Astrocyte (in vitro differentiated cells and primary cell): ENCODE results near the gene PRKCH. TPM values are rescaled to one million over a fixed set of nuclear protein-coding genes. Genes with fewer than 3 reads are reported as not detected.

Source experiments
- DNase-seq: peaks from one replicate; pipeline ENCODE4 v3.0.0-alpha.2; 2010; ENCODE audit warnings: low read depth
- FAIRE-seq: peaks from 2 replicates; lab custom pipeline; 2011; peaks lifted over from hg19 to GRCh38; lab: Jason Lieb, UNC
- H2AFZ ChIP-seq: 2 replicates; pipeline ENCODE4 v1.6.0; 2012; ENCODE audit warnings: low read depth, low read length, inconsistent platforms
- H3K27ac ChIP-seq: 2 replicates; pipeline ENCODE4 v1.5.1; 2011; ENCODE audit warnings: low read depth, low read length, inconsistent platforms
- H3K27me3 ChIP-seq: 2 replicates; pipeline ENCODE4 v1.6.0; 2011; ENCODE audit warnings: low read length, inconsistent platforms; ENCODE audit not compliant: insufficient read depth
- H3K36me3 ChIP-seq: 2 replicates; pipeline ENCODE4 v1.5.1; 2011; ENCODE audit warnings: low read length, inconsistent platforms; ENCODE audit not compliant: insufficient read depth
- H3K4me1 ChIP-seq: 2 replicates; pipeline ENCODE4 v1.5.1; 2011; ENCODE audit warnings: low read length, inconsistent platforms; ENCODE audit not compliant: insufficient read depth
- H3K4me2 ChIP-seq: 2 replicates; pipeline ENCODE4 v1.6.0; 2012; ENCODE audit warnings: low read length, inconsistent platforms
- H3K4me3 ChIP-seq: 2 replicates; pipeline ENCODE4 v1.5.1; 2011; ENCODE audit warnings: low read depth, mild to moderate bottlenecking, low read length, inconsistent platforms; ENCODE audit not compliant: insufficient read depth
- H3K79me2 ChIP-seq: 2 replicates; pipeline ENCODE4 v1.6.0; 2012; ENCODE audit warnings: mild to moderate bottlenecking, low read length, inconsistent platforms; ENCODE audit not compliant: insufficient read depth
- H3K9ac ChIP-seq: 2 replicates; pipeline ENCODE4 v1.6.0; 2012; ENCODE audit warnings: mild to moderate bottlenecking, low read length, inconsistent platforms
- H3K9me3 ChIP-seq: 2 replicates; pipeline ENCODE4 v1.5.1; 2012; ENCODE audit warnings: low read depth, mild to moderate bottlenecking, low read length, inconsistent platforms; ENCODE audit not compliant: insufficient read depth
- H4K20me1 ChIP-seq: 2 replicates; pipeline ENCODE4 v1.6.0; 2012; ENCODE audit warnings: low read length, inconsistent platforms; ENCODE audit not compliant: insufficient read depth
- H3K27ac Mint-ChIP-seq: one replicate; pipeline ENCODE4 v1.8.0; 2021; ENCODE audit warnings: mild to moderate bottlenecking, mixed read lengths; ENCODE audit not compliant: unreplicated experiment
- H3K27me3 Mint-ChIP-seq: one replicate; pipeline ENCODE4 v1.8.0; 2021; ENCODE audit warnings: low read depth, mixed read lengths; ENCODE audit not compliant: unreplicated experiment
- H3K36me3 Mint-ChIP-seq: one replicate; pipeline ENCODE4 v1.8.0; 2021; ENCODE audit warnings: low read depth, mixed read lengths; ENCODE audit not compliant: unreplicated experiment
- H3K4me1 Mint-ChIP-seq: one replicate; pipeline ENCODE4 v1.8.0; 2021; ENCODE audit warnings: low read depth, mixed read lengths; ENCODE audit not compliant: unreplicated experiment
- H3K4me3 Mint-ChIP-seq: one replicate; pipeline ENCODE4 v1.8.0; 2021; ENCODE audit warnings: mild to moderate bottlenecking, moderate library complexity, mixed read lengths; ENCODE audit not compliant: unreplicated experiment
- H3K9me3 Mint-ChIP-seq: one replicate; pipeline ENCODE4 v1.8.0; 2021; ENCODE audit warnings: mild to moderate bottlenecking, mixed read lengths; ENCODE audit not compliant: unreplicated experiment
- CTCF ChIP-seq: IDR thresholded peaks from 2 replicates; pipeline ENCODE4 v1.5.1; 2011; ENCODE audit warnings: low read depth, mild to moderate bottlenecking, inconsistent platforms, low read length, moderate library complexity; ENCODE audit not compliant: insufficient read depth
- EZH2 ChIP-seq: IDR thresholded peaks from 2 replicates; pipeline ENCODE4 v1.6.1; 2012; ENCODE audit warnings: mild to moderate bottlenecking, low read length, inconsistent platforms; ENCODE audit not compliant: insufficient read depth
- total RNA-seq: library from RNA; stranded (reverse); gene quantifications from 2 replicates; pipeline ENCODE4 v1.2.1, GENCODE V29; 2021

The PRKCH gene
- total RNA-seq, 1 donor from 2014 or later: 6.0 TPM

GRCh38 chr14:61341275-61342206 lies 20.2 kb downstream of the PRKCH start:
- H2AFZ ChIP-seq: no peak overlapping the region
- DNase-seq (no peak), FAIRE-seq (no peak)
- H3K27ac ChIP-seq: no peak overlapping the region
- H3K4me3 Mint-ChIP-seq: no peak overlapping the region
- no peak for TF ChIP-seq EZH2
- H3K79me2 ChIP-seq: no peaks in the 10 kb centered on the region
- H3K9ac ChIP-seq: no peak overlapping the region
- peaks cover 10% of the 10 kb centered on the region for H3K4me1 Mint-ChIP-seq
- H3K27ac Mint-ChIP-seq: no peak overlapping the region
- H3K9me3 Mint-ChIP-seq: peaks cover 2% of the 10 kb centered on the region
- no peaks in the 10 kb centered on the region for H3K27me3 ChIP-seq
- no peaks in the 10 kb centered on the region for H3K36me3 ChIP-seq
- H3K4me2 ChIP-seq: no peak overlapping the region
- no peaks in the 10 kb centered on the region for H3K36me3 Mint-ChIP-seq
- no peaks in the 10 kb centered on the region for H3K27me3 Mint-ChIP-seq
- no peaks in the 10 kb centered on the region for H4K20me1 ChIP-seq
- no peaks in the 10 kb centered on the region for H3K4me1 ChIP-seq
- H3K4me3 ChIP-seq: no peak overlapping the region
- H3K9me3 ChIP-seq: no peaks in the 10 kb centered on the region

- no peaks in the 10 kb centered on the region for H3K27me3 Mint-ChIP-seq
Measured at GRCh38 chr14:61342486-61342885, 21.1 kb downstream of the PRKCH start.

GRCh38 chr14:61342932-61343331 lies 21.6 kb downstream of the PRKCH start:
- FAIRE-seq (no peak), DNase-seq (no peak)
- H3K79me2 ChIP-seq: no peaks in the 10 kb centered on the region
- no peaks in the 10 kb centered on the region for H3K4me1 ChIP-seq
- H3K4me3 ChIP-seq: no peak overlapping the region
- peaks cover 2% of the 10 kb centered on the region for H3K9me3 Mint-ChIP-seq
- H4K20me1 ChIP-seq: no peaks in the 10 kb centered on the region
- H2AFZ ChIP-seq: no peak overlapping the region
- H3K4me3 Mint-ChIP-seq: no peak overlapping the region
- TF ChIP-seq EZH2: no peak
- no peak for TF ChIP-seq CTCF
- no peaks in the 10 kb centered on the region for H3K27me3 Mint-ChIP-seq
- H3K27ac Mint-ChIP-seq: no peak overlapping the region
- no peaks in the 10 kb centered on the region for H3K27me3 ChIP-seq
- no peaks in the 10 kb centered on the region for H3K36me3 ChIP-seq
- no peak overlapping the region for H3K4me2 ChIP-seq
- H3K4me1 Mint-ChIP-seq: peaks cover 15% of the 10 kb centered on the region
- no peak overlapping the region for H3K9ac ChIP-seq
- no peaks in the 10 kb centered on the region for H3K36me3 Mint-ChIP-seq
- no peak overlapping the region for H3K27ac ChIP-seq
- H3K9me3 ChIP-seq: no peaks in the 10 kb centered on the region

More at GRCh38 chr14:61342486-61342885, 21.1 kb downstream of the PRKCH start:
- TF ChIP-seq EZH2 (no peak), CTCF (no peak)
- Mint-ChIP-seq H3K27ac (no peak overlapping the region), H3K4me1 (peaks cover 13% of the 10 kb centered on the region), H3K36me3 (no peaks in the 10 kb centered on the region), H3K4me3 (no peak overlapping the region), H3K9me3 (peaks cover 2% of the 10 kb centered on the region)
- H3K36me3 ChIP-seq: no peaks in the 10 kb centered on the region
- no peak overlapping the region for H3K4me2 ChIP-seq
- H3K27ac ChIP-seq: no peak overlapping the region
- no peak overlapping the region for H2AFZ ChIP-seq
- H3K4me3 ChIP-seq: no peak overlapping the region
- H3K4me1 ChIP-seq: no peaks in the 10 kb centered on the region
- no peaks in the 10 kb centered on the region for H3K27me3 ChIP-seq
- no peak overlapping the region for H3K9ac ChIP-seq
- H3K79me2 ChIP-seq: no peaks in the 10 kb centered on the region
- no peaks in the 10 kb centered on the region for H4K20me1 ChIP-seq
- FAIRE-seq (no peak), DNase-seq (no peak)
- H3K9me3 ChIP-seq: no peaks in the 10 kb centered on the region
